B cell (primary cell): ENCODE results near the gene ERN1. TPM values are rescaled to one million over a fixed set of nuclear protein-coding genes. Genes with fewer than 3 reads are reported as not detected.

Experiments
- ATAC-seq: fragments of 200-7000 bp; cut with Tn5 transposase; one replicate; pipeline ENCODE4 v1.10.0; 2021; ENCODE audit warnings: low read depth, mild to moderate bottlenecking, moderate number of reproducible peaks, moderate library complexity
- CTCF ChIA-PET: fragments of 350-600 bp; sonication (Branson Sonifier 250); formaldehyde crosslinking; loops from one replicate; lab custom pipeline; 2021; ENCODE audit warnings: antibody characterized with exemption, inconsistent platforms; lab: Charles Lee
- POLR2A ChIA-PET: fragments of 350-600 bp; sonication (Branson Sonifier 250); formaldehyde crosslinking; loops from one replicate; lab custom pipeline; 2021; ENCODE audit warnings: antibody characterized with exemption; lab: Charles Lee
- DNase-seq: peaks from one replicate; pipeline ENCODE4 v3.0.0; 2013
- H2AFZ ChIP-seq: 2 replicates; pipeline ENCODE4 v1.6.1; 2012; ENCODE audit warnings: mild to moderate bottlenecking, low read depth, low read length; ENCODE audit not compliant: insufficient read depth, poor library complexity, severe bottlenecking
- H3K27ac ChIP-seq, 2 donors: 1 replicate in 1 of 2; 2 replicates in 1 of 2; pipeline ENCODE4 v1.5.1; 2012 to 2013; ENCODE audit warnings: low read length in 2 of 2, mild to moderate bottlenecking in 2 of 2, moderate library complexity in 1 of 2
- H3K27me3 ChIP-seq, 4 experiments: fragments of 200-600 bp in 1 of 4; sonication (generic) in 1 of 4; replicated peaks in 1 of 4; 1 replicate in 2 of 4; 2 replicates in 2 of 4; pipeline versions ENCODE4 v1.6.1 to v1.7.0; 2013 to 2016; ENCODE audit warnings: low read length in 3 of 4, mild to moderate bottlenecking in 2 of 4, mixed read lengths in 1 of 4, moderate library complexity in 1 of 4; ENCODE audit not compliant: insufficient read depth in 4 of 4, control insufficient read depth in 3 of 4; ENCODE audit errors: control extremely low read depth in 1 of 4
- H3K36me3 ChIP-seq, 2 experiments: replicated peaks in 1 of 2; 1 replicate in 1 of 2; 2 replicates in 1 of 2; pipeline versions ENCODE4 v1.6.1 to v1.7.1; 2013; ENCODE audit warnings: low read length in 1 of 2; ENCODE audit not compliant: insufficient read depth in 2 of 2, control insufficient read depth in 1 of 2; ENCODE audit errors: control extremely low read depth in 1 of 2, extremely low read depth in 1 of 2
- H3K4me1 ChIP-seq, 2 donors: fragments of 200-600 bp in 1 of 2; sonication (generic) in 1 of 2; 1 replicate in 1 of 2; 2 replicates in 1 of 2; pipeline versions ENCODE4 v1.5.1 to v1.6.1; 2013 to 2017; ENCODE audit warnings: low read length in 2 of 2; ENCODE audit not compliant: control insufficient read depth in 2 of 2, insufficient read depth in 2 of 2
- H3K4me2 ChIP-seq: replicated peaks from 2 replicates; pipeline ENCODE3; 2012; ENCODE audit warnings: mild to moderate bottlenecking, low read depth, low read length; ENCODE audit not compliant: poor library complexity, severe bottlenecking
- H3K4me3 ChIP-seq, 5 experiments: fragments of 200-600 bp in 1 of 5; sonication (generic) in 1 of 5; 1 replicate in 3 of 5; 2 replicates in 2 of 5; pipeline versions ENCODE4 v1.5.1 to v1.7.0; 2011 to 2016; ENCODE audit warnings: low read length in 4 of 5, mild to moderate bottlenecking in 4 of 5, low read depth in 2 of 5, control low read depth in 1 of 5, moderate library complexity in 1 of 5; ENCODE audit not compliant: insufficient read depth in 1 of 5; ENCODE audit errors: control extremely low read depth in 1 of 5, extremely low read depth in 1 of 5
- H3K79me2 ChIP-seq: fragments of 200-600 bp; sonication (generic); one replicate; pipeline ENCODE4 v1.6.0; 2016; ENCODE audit warnings: low read length; ENCODE audit not compliant: control insufficient read depth, insufficient read depth
- H3K9ac ChIP-seq: fragments of 200-600 bp; sonication (generic); 2 replicates; pipeline ENCODE4 v1.6.1; 2017; ENCODE audit warnings: mild to moderate bottlenecking, low read length, moderate library complexity
- H3K9me3 ChIP-seq, 3 donors: one replicate each; pipeline versions ENCODE4 v1.6.1 to v1.7.1; 2013; ENCODE audit warnings: low read length in 2 of 3; ENCODE audit not compliant: control insufficient read depth in 2 of 3, insufficient read depth in 1 of 3; ENCODE audit errors: control extremely low read depth in 1 of 3
- H4K20me1 ChIP-seq: 2 replicates; pipeline ENCODE4 v1.6.0; 2012; ENCODE audit warnings: mild to moderate bottlenecking, low read length; ENCODE audit not compliant: insufficient read depth, control insufficient read depth, poor library complexity, severe bottlenecking
- H3K27ac Mint-ChIP-seq: one replicate; pipeline ENCODE4 v1.8.0; 2021; ENCODE audit warnings: mixed read lengths
- H3K27me3 Mint-ChIP-seq: one replicate; pipeline ENCODE4 v1.8.0; 2021; ENCODE audit warnings: mixed read lengths
- H3K4me1 Mint-ChIP-seq: one replicate; pipeline ENCODE4 v1.8.0; 2021; ENCODE audit warnings: mixed read lengths
- H3K4me3 Mint-ChIP-seq: one replicate; pipeline ENCODE4 v1.8.0; 2021; ENCODE audit warnings: mixed read lengths
- H3K9me3 Mint-ChIP-seq: one replicate; pipeline ENCODE4 v1.8.0; 2022; ENCODE audit warnings: mixed read lengths; ENCODE audit not compliant: insufficient read depth
- CTCF ChIP-seq: fragments of 200-600 bp; IDR thresholded peaks from one replicate; pipeline ENCODE4 v1.8.0; 2022; ENCODE audit warnings: antibody characterized with exemption, mild to moderate bottlenecking
- EZH2 ChIP-seq: IDR thresholded peaks from 2 replicates; pipeline ENCODE4 v1.6.1; 2012; ENCODE audit warnings: borderline replicate concordance, low read depth, mild to moderate bottlenecking, moderate library complexity, low read length; ENCODE audit not compliant: insufficient read depth, poor library complexity, severe bottlenecking
- WGBS: methylation state at CpG from one replicate; pipeline ENCODE4 v1.1.5; 2013; ENCODE audit warnings: missing lambda C conversion rate; ENCODE audit not compliant: insufficient coverage; 5-methylcytosine and 5-hydroxymethylcytosine counted together
- intact Hi-C: fragments of 100-400 bp; cut with micrococcal nuclease; formaldehyde crosslinking; loops from one replicate; pipeline ENCODE4 v1.10.0; 2022
- polyA plus RNA-seq: library from polyadenylated mRNA; depleted of rRNA; stranded (reverse); fragments of >200 nt; gene quantifications from 2 replicates; pipeline ENCODE4 v1.2.3, GENCODE V29; 2012
- total RNA-seq, 2 donors: library from RNA; stranded (reverse); fragments of 120-200 nt in 1 of 2; gene quantifications; 1 replicate in 1 of 2; 2 replicates in 1 of 2; pipeline versions ENCODE4 v1.2.3 to v1.2.4, GENCODE V29; 2013 to 2022

The ERN1 gene
- total and polyA plus RNA-seq, 2 donors (not counting 1 experiment from before 2014, with no cell fraction given): 7.0 to 19.4 TPM

- Histone ChIP-seq H3K79me2 (no peaks in the 10 kb centered on the region), H3K9ac (no peak overlapping the region), H3K4me2 (no peak overlapping the region), H3K27ac (no peak overlapping the region), H3K9me3 (no peaks in the 10 kb centered on the region), H3K27me3 (no peaks in the 10 kb centered on the region), H3K4me3 (no peak overlapping the region), H2AFZ (no peak overlapping the region), H3K4me1 (no peaks in the 10 kb centered on the region), H3K36me3 (peaks cover 0 to 11% of the 10 kb centered on the region in 2 experiments), H4K20me1 (no peaks in the 10 kb centered on the region)
- DNase-seq (no peak), ATAC-seq (no peak)
- Mint-ChIP-seq H3K27ac (no peak overlapping the region), H3K9me3 (no peaks in the 10 kb centered on the region), H3K27me3 (no peaks in the 10 kb centered on the region), H3K4me1 (no peaks in the 10 kb centered on the region), H3K4me3 (no peak overlapping the region)
- TF ChIP-seq CTCF (no peak), EZH2 (no peak)
- 99% methylated on average over 12 of the region's 12 CpGs for WGBS
- intact Hi-C loops: no loop called here
- ChIA-PET POLR2A (no interaction called here), CTCF (interaction anchor here (0.8 to 1.0 kb wide), 2 partner anchors 14 to 90 kb away, joined by 3 to 5 read pairs; no protein-coding TSS in a partner anchor)
Observed at GRCh38 chr17:64042700-64043485, 87.1 kb downstream of the ERN1 start.

GRCh38 chr17:64041912-64042311 lies 88.0 kb downstream of the ERN1 start:
- no peak overlapping the region for H3K4me2 ChIP-seq
- H3K4me1 Mint-ChIP-seq: no peaks in the 10 kb centered on the region
- H3K4me1 ChIP-seq: no peaks in the 10 kb centered on the region
- H3K27ac ChIP-seq: no peak overlapping the region
- H3K79me2 ChIP-seq: no peaks in the 10 kb centered on the region
- DNase-seq: no peak
- H3K36me3 ChIP-seq: peaks cover 0 to 9% of the 10 kb centered on the region in 2 experiments
- no peak overlapping the region for H3K27ac Mint-ChIP-seq
- no peaks in the 10 kb centered on the region for H3K27me3 Mint-ChIP-seq
- no peaks in the 10 kb centered on the region for H3K9me3 ChIP-seq
- no peaks in the 10 kb centered on the region for H4K20me1 ChIP-seq
- 71% methylated on average over 10 of the region's 11 CpGs for WGBS
- H3K9ac ChIP-seq: no peak overlapping the region
- ChIA-PET CTCF (interaction anchor here (1.0 to 1.5 kb wide), 2 partner anchors 13 to 91 kb away, joined by 3 to 4 read pairs; no protein-coding TSS in a partner anchor), POLR2A (no interaction called here)
- ATAC-seq: no peak
- H3K4me3 Mint-ChIP-seq: no peak overlapping the region
- intact Hi-C loops: no loop called here
- H3K9me3 Mint-ChIP-seq: no peaks in the 10 kb centered on the region
- H2AFZ ChIP-seq: no peak overlapping the region
- no peak for TF ChIP-seq EZH2
- no peak for TF ChIP-seq CTCF
- no peak overlapping the region for H3K4me3 ChIP-seq
- no peaks in the 10 kb centered on the region for H3K27me3 ChIP-seq
